Activated naive CD8-positive, alpha-beta T cell treated with anti-CD3 and anti-CD28 coated beads, Interleukin-2, amount 50 U/mL, for 16 hours (primary cell): ENCODE results near the gene CCDC78.
A peak's percentile ranks its signal among the peaks of the same experiment; 100 is the strongest.

Experiments used
- DNase-seq: peaks from one replicate; pipeline ENCODE4 v3.0.0-alpha.2; 2020; ENCODE audit warnings: low read depth, low spot score

CCDC78 gene

DNA sequence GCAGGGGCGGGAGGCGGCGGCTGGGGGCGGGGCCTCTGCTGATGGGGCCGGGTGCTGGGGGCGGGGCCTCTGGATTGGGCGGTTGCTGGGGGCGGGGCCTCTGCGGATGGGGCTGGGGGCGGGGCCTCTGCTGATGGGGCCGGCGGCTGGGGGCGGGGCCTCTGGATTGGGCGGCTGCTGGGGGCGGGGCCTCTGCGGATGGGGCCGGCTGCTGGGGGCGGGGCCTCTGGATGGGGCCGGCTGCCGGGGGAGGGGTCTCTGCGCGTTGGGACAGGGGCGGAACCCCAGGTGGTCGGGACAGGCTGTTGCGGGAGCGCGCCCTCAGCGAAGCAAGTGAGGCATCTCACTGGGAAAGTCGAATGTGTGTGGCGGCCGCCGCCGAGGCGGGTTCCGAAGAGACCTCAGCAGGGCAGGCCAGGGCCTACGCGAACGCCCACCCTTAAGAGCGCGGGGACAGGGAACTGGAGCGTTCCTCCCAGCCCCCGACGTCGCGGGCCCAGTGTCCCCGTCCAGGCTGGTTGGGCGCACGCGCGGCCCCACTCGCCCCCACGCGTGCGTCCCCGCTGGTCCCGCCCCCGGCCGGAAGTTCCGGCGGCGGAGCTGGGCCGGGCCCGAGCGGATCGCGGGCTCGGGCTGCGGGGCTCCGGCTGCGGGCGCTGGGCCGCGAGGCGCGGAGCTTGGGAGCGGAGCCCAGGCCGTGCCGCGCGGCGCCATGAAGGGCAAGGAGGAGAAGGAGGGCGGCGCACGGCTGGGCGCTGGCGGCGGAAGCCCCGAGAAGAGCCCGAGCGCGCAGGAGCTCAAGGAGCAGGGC, 46.2 kb downstream of the CCDC78 start, which contains the start of gene STUB1:
Gene STUB1, plus strand, starts transcription at position 597 of the 811 bp plus-strand sequence. Its CDS starts 116 bp downstream, at position 713.
- peak; percentile 73 for DNase-seq

DNA sequence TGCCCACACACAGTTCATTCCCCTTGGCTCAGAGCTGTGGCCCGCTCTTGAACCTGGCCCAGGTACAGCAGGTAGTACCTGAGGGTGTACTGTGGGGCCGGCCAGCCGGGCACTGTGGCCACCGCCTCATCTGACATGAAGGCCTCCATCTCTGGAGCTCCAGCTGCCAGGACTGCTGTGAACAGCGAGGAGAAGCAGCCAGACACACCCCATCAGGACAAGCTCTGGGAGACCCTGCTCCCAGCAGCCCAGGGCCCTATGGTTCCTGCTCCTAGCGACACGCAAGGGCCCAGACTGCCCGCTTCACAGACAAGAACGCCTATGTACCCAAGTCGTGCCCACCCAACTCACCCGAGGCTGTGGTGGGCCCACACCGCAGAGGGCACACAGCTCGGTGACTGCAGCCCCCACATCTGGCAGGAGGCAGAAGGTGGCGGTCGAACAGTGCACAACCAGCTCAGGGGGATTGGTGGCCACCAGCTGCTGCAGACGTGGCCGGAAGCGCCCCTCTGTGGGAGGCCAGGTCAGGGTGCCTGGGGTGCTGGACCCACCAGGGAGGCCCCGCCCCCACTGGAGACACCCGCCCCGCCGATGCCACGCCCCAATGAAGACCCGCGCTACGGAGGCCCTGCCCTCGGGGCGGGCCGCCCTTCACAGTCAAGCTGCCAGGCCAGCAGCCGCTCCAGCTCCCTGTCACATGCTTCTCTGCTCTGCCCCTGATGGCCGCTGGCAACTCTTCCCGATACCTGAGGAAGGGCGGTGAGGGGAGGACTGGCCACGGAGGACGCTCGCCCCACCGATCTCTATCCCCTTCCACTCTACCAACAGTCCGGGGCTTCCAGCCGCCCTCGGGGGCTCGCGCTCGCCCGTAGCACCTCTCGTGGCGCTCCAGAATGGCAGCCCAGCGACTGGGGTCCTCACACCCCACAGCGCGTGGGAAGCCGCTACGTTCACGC, 47.1 kb downstream of the CCDC78 start:
- no peak for DNase-seq

DNA sequence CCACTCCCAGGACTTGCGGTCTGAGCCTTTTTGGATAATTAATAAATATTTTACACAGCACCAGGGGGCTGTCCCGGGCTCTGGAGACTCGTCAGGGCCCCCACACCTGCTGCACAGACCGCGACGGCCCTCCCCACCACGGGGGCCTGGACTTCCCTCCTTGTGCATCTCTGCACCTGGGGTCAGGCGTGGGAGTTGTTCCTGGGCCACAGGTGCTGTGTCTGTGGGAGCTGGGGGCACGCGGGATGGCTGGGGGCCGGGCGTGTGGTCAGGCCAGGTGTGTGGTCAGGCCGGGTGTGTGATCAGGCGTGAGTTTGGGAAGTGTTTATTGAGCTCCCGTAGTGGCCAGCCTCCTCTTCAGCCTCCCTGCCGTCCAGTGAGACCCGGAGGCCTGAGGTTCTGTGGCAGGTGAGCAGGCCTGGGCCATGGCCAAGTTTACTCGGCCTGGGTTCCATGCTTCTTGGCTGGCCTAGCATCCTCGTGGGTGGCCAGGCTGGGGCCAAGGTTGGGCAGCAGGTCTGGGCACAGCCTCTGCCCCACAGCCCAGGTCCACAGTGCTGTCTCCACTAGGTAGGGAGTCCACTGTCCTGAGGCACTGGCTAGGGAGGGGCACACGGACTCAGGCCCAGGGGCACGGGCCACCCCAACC, 47.9 kb downstream of the CCDC78 start:
- DNase-seq, result no peak

DNA sequence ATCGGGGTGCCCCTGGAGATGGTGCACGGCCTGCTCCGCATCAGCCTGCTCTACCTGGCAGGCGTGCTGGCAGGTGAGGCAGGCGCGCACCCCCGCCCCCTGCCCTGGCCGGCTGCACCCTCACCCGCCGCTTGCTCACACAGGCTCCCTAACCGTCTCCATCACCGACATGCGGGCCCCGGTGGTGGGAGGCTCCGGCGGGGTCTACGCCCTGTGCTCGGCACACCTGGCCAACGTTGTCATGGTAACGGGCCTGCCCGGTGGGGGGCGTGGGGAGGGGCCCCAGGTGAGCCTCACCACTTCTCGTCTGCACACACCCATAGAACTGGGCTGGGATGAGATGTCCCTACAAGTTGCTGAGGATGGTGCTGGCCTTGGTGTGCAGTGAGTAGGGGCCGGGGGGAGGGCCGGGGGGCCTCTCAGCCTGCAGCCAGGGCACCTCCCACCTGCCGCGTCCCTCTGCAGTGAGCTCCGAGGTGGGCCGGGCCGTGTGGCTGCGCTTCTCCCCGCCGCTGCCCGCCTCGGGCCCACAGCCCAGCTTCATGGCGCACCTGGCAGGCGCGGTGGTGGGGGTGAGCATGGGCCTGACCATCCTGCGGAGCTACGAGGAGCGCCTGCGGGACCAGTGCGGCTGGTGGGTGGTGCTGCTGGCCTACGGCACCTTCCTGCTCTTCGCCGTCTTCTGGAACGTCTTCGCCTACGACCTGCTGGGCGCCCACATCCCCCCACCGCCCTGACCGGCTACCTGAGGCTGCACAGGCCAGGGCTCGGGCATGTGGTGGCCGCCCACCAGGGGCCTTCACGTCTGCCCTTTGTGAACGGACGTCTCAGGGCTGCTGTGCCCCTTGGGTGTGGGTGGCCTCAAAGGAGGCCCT, 48.7 kb downstream of the CCDC78 start:
- no peak for DNase-seq

DNA sequence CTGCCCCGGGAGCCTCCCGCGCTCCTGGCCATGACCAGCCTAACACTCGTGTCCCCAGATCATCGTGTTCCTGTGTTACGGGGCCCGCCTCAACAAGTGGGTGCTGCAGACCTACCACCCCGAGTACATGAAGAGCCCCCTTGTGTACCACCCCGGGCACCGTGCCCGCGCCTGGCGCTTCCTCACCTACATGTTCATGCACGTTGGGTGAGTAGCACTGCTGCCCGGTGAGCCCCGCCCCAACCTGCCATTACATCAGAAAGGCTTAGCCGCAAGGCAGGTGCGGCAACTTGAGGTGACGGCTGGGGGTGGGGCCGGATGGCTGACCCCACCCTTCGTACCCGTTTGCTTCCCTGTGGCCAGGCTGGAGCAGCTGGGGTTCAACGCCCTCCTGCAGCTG, 49.3 kb downstream of the CCDC78 start:
- no peak for DNase-seq

DNA sequence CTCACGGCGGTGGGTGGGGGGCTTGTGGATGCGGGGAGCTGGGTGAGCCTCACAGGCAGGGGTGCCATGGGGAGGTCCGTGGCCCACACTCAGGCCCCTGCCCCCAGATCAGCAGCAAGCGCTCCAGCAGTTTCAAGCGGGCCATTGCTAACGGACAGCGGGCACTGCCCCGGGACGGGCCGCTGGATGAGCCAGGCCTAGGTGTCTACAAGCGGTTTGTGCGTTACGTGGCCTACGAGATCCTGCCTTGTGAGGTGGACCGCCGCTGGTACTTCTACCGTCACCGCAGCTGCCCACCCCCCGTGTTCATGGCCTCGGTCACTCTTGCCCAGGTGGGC, 49.7 kb downstream of the CCDC78 start:
- no peak for DNase-seq

DNA sequence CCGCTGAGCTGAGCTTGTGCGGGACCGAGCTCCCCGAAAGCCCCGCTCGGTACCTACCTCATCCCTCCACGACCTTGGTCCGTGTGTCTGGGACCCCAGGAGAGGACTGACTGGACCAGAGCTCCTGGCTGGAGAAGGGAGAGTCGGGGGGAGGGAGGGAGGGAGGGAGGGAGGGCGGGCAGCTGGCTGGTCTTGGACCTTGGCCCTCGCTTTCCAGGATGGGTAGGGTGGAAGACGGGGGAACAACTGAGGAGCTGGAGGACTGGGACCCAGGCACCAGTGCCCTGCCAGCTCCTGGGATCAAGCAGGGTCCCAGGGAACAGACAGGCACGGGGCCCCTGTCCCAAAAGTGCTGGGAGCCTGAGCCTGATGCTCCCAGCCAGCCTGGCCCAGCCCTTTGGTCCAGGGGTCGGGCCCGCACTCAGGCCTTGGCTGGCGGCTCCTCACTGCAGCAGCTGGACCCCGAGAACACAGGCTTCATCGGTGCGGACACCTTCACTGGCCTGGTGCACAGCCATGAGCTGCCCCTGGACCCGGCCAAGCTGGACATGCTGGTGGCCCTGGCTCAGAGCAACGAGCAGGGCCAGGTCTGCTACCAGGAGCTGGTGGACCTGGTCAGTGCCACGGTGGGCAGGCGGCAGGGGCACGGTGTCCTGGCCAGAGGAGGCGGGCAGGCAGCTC, 50.2 kb downstream of the CCDC78 start:
- DNase-seq, result no peak

DNA sequence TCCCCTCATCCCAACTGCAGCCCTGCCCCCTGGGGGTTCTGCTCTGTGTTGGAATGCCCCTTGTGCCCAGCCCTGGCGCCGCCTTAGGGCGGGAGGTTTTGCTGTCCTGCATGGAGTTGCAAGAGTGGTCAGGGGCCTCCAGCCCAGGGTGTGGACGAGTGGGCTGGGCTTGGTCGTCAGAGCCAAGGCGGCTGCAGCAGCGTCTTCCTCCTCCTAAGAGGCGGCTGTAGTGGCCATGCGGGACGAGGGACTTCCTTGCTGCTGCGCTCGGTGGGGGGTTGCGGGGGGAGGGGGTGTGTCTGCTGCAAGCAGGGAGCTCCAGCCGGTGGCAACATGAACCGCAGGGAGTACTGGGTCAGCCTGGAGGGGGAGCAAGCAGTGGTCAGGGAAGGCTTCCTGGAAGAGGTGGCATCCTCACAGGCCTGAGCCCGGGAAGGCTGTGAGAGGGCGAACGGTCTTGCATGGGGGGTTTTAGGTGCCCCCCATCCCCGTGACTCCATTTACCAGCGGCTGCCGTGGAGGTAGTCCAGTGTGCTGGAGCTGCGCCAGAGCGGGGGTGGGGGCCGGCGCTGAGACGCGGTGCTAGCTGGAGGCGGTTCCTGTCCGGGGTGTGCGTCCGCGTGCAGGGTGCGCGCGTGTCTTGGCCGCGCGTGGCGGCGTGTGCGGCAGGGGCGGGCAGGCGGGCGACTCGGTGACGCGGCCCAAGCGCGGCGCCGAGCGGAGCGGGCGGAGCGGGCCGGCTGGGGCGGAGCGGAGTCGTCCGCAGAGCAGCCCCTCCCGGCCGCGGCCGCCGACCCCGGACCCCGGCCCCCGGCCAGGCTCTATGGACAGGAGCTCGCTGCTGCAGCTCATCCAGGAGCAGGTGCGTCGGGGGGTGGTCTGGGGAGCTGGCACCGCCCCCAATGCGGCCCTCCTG, 51.0 kb downstream of the CCDC78 start, which contains the start of gene RHBDL1:
Gene RHBDL1, plus strand, starts transcription at position 704 of the 916 bp plus-strand sequence. Its CDS starts 120 bp downstream, at position 824.
- no peak for DNase-seq

DNA sequence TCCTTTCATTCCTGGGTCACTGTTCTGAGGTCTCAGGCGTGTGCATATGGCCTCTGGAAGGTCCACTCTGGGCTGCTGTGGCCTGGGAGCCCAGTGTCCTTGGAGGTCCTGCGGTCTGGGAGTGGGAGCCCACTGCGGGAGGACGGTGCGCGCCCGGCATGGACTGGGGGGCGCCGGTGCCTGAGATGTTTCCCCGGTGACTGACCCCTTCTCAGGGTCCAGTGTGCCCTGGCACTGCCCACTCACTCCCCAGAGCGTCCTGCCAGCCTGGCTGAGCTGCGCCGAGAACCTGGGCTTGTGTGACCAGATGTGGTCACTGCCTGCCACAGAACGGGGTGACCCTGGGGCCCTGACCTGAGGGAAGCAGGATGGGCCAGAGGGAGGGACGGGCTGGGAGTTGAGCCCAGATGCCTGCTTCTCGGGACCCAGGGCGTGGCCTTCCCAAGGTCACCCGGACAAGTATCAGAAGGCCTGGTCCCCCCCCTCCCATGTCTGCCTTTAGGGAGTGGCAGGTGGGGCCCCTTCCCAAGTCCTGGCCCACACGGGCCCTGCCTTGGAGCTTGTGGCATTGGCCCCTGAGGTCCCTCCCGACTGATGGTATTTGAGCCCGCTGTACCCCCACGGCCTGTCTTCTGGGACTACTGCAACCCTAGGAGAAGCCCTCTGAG, 51.9 kb downstream of the CCDC78 start:
- DNase-seq, result no peak

DNA sequence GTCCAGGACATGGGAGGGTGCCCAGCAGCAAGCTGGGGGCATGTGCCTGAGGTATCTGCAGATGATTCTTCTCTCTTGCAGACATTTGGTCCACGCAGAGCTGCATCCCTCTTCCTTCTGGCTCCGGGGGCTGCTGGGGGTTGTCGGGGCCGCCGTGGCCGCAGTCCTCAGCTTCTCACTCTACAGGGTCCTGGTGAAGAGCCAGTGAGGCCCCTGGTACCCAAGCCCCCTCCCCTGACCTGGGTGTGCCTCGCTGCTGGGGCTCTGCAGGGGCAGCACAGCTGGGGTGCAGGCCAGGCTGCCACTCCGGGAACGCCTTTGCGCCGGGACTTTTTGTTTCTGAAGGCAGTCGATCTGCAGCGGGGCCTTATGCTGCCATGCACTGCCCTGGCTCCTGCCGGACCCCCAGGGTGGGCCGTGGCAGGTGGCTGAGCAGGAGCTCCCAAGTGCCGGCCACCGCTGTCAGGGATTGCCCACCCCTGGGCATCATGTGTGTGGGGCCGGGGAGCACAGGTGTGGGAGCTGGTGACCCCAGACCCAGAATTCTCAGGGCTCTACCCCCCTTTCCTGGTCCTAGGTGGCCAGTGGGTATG, 52.7 kb downstream of the CCDC78 start:
- DNase-seq, result no peak

DNA sequence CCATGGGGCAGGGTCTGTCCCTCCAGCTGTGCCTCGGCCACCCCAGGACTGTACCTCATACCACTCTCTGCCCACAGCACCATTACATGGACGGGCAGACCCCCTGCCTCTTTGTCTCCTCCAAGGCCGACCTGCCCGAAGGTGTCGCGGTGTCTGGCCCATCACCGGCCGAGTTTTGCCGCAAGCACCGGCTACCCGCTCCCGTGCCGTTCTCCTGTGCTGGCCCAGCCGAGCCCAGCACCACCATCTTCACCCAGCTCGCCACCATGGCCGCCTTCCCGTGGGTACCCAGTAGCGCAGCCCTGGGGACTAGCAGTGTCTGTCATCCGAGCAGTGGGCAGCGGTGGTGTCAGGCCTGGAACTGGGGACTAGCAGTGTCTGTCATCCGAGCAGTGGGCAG, 53.4 kb downstream of the CCDC78 start:
- no peak for DNase-seq
